NCI-H128 (cell line): ENCODE results near the gene ZFYVE28.

Source experiments
- DNase-seq: peaks from one replicate; lab custom pipeline; 2025; ENCODE audit not compliant: unreplicated experiment; lab: John Stamatoyannopoulos, UW

Gene ZFYVE28

DNA sequence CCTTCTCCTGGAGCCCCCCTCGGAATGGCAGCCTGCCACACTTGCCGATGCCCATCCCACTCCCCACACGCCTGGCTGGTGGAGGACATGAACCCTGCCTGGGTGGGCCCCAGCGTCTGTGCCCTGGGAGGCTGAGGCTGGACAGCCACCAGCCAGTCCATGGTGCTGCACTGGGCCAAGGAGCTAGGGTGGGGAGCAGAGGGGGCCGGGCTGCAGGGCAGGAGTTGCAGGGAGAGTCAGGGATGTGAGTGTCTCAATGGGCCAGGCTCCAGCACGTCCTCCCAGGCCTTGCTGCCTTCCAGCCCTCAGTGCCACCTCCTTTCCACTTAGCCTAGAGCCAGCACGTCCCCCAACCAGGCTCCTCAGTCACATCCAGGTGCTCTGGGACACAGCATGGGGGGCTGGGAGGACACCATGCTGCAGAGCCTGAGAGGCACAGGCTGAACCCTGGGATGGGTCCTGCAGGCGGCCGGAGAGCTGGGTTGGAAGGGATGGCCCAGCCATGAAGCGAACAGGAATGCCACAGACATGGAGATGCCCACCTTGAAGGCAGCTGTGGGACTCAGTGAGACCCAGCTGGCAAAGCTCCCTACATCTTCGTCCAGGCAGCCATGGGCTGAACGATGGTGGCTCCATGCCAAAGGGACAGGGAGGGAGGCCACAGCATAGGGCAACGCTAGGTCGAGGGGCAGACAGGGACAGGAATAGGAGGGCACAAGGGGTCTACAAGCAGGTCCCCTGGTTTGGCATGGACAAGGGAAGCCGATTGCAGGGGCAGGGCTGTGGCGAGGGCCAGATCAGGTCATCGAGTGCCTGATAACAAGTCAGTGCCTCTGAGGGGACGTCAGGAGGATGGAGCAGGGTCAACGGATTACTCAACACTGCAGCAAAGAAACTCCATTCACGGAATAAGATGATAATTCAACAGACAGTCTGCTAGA lies 126.5 kb downstream of the ZFYVE28 start:
- DNase-seq: no peak

DNA sequence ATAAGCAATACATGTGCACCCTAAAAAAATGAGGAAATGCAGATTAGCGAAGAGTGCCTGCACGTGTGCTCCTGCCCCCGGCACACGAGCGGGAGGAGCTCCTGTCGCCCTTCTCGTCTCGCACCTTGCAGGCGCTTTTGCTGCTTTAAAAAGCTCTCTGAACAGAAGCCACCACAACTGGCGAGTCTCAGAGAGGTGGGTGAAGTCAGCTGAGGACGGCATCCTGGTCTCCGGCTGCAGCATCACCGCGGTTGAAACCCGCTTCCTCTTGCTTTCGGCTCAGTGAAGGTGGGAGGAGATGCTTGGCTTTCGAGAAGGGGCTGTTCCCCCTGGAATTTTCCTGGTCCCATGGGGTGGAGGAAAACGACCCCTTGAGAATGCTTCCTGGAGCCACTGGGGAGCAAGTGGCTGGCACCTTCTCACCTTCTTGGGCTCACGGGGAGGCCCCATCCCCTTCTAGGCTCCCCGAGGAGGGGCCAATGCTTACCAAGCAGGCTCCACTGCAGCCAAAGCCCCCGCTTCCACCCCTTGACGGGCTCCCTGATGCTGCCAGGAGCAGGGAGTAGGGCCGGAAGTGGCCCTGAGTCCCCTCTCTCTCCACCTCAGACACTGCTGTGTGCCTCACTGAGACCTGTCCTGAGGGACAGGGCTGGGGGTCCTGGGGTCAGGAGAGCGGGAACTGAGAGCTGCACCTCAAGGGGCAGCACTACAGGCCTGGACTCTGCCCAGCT lies 127.3 kb downstream of the ZFYVE28 start:
- no peak for DNase-seq

DNA sequence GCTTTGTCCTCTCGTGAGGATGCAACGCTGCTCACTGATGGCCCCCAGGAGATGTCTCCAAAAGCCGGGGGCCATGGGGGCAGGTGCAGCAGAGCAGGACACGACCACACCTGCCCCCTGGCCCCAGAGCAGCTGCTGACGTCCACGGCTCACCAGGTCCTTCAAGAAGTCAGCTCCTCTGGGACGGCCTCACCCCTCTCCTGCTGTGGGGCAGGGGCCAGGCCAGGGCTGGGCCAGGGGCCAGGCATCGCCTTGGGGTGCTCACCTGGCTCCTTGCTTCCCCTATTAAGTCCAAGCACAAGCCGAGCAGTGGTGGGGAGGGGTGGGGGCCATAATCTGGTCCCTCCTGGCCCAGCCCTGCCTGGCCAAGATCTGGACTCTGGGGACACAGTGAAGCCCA lies 128.0 kb downstream of the ZFYVE28 start:
- DNase-seq: no peak

DNA sequence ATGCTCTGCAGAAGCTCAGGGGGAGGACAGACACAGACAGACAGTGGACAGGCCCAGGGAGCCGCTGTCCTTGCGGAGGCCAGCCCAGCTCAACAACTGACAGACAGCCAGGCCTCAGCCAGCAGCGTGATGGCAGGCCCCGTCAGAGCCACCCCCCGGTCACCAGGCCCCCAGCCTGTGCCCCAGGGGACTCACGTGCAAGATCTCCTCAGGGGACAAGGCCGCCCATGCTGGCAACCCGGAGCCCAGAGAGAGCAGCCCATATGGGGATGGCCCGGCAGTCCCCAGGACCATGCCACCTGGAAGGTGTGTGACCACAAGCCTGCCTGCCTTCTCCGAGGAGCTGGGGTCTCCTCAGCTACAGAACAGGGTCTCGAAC lies 128.5 kb downstream of the ZFYVE28 start:
- DNase-seq: no peak

DNA sequence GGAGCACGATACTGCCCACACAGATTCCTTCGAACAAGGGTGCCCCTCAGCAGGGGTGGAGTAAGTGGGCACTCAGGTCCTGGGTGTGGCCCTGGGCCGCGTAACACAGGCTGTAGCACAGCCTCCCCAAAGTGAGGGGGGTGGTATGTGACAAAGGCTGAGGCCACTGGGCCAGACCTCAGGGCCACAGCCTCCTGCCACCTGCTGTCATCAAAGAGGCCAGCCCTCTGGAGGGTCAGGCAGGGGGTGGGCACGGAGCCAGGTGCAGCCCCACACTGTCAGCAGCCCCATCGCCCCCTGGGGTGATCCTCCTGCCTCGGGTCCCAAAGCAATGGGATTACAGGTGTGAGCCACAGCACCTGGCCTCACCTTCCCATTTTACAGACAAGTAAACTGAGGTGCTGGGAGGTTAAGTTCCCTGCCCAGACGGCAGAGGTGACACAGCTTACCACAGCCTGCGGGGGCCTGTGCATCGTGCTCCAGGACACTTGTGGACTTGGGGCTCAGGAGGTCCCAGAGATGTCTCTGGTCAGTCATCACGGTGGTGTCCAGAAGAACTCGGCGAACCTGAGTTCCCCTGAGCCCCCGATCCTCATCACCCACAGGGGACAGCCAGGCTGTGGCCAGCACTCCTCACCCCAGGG lies 129.0 kb downstream of the ZFYVE28 start:
- no peak for DNase-seq

DNA sequence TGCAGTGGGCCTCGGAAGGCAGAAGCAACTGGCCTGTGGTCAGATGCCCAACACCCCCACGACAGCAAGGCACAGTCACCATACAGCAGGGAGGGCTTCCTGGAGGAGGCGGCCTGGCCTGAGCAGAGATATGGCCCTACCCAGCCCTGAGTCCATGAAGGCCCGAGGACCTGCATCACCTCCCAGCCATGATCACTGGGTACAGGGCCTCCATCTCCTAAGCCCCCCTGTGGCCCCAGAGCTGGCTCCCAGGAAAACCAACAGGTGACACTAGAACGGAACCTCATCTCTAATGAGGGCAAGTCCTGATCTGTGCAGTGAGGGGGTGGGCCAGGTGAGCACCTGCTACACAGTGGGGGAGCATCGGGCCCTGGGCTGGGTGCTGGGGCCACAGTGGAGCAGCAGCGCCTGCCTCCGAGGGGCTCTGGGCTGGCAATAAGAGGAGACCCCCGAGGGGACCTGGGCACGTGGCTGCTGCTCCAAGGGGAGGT lies 130.3 kb downstream of the ZFYVE28 start:
- no peak for DNase-seq

DNA sequence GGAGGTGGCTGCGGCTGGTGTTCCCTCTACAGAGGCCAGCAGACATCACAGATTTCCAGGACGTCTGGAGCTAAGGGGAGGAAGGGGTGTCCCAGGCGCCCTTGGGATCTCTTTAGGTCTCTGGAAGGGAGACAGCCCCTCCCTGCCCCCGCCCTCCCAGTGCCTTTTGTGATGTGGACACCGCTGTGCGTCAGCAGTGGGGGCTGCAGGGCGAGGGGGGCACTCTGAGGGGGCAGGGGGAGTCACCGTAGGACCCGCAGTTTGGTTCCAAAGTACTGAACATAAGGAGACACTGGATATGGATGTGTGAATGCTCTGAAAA lies 130.9 kb downstream of the ZFYVE28 start:
- DNase-seq: no peak

DNA sequence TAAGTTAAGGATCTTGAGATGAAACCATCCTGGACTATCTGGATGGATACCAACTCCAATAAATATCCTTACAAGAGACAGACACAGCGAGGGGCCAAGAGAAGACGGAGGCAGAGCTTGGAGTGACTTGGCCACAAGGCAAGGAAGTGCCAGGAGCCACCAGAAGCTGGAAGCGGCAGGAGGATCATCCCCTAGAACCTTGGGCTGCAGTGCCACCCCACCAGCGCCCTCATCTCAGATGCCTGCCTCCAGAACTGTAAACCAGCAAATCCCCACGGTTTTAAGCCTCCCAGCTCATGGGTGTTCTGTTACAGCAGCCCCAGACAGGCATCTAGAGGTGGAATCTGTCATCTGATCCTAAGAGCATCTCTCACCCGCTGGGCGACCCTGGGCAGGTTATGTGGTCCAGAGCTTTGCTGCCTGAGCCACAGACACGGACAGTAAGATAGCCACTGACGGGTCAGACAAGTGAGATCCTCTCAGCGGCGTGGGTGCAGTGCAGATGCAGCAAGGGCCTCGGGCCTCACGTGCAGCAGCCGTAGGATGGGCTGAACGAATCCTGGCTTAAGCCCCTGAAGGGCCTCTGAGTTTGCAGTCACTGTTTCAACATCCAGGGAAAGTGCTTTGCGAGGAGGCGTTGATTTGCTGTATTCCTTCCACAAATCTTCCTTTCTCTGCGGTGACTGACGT lies 131.4 kb downstream of the ZFYVE28 start:
- peak; percentile 1 for DNase-seq

DNA sequence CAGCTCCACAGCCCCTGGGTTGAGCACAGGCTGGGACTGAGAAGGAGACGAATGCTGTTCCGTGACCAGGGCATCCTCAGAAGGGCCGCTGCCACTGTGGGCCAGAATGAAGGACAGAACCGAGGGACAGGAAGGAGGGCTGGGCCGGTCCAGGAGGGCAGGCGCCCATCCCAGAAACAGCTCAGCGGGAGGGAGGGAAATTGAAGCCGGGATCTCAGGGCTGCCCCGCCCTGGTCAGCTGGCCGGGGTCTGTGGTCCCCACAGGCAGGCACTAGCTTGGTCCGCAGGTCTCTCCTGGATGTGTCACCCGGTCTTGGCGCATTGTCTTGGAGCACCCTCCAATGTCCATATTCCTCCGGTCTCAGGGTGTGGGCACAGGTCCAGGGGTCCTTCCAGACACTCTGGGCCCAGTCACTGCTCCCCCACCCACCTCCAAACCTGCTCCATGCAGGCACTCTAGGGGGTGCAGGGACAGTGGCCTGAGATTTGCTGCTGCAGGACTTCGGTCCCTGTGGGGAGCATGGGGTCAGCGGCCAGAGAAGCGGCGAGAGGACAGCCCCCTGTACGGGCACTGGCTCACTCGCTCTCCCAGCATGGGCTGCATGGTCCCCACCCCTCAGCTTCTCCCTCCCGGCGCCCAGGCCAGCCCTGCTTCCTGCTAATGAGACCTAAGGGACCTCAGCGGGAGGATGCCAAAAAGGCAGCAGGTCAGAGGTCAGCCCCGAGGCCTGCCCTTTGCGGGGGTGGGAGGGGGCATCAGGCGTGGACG lies 132.6 kb downstream of the ZFYVE28 start:
- no peak for DNase-seq

DNA sequence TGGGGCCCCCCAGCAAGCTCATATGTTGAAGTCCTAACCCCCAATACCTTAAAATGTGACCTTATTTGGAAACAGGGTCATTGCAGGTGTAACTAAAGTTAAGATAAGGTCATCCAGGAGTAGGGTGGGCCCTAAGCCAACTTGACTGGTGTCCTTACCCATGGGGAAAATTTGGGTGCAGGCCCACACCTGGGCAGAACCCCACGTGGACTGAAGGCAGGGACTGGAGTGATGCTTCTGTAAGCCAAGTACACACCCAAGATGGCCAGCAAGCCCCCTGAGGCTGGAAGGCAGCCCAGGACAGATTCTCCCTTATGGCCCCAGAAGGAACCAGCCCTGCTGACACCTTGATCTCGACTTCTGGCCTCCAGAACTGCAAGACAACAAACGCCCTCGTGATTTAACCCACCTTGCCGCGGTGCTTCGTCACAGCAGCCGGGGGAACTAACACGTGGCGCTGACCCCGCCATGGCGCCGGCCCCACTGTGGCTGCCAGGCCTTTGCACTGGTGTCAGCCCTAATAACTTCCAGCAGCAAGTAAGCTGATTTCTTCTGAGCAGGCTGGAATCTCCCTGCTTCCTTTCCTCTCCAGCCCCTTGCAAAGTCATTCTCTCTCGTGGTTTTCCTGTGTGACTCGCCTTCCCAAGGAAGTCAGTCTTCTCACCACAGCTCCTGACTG lies 133.4 kb downstream of the ZFYVE28 start:
- DNase-seq: no peak

DNA sequence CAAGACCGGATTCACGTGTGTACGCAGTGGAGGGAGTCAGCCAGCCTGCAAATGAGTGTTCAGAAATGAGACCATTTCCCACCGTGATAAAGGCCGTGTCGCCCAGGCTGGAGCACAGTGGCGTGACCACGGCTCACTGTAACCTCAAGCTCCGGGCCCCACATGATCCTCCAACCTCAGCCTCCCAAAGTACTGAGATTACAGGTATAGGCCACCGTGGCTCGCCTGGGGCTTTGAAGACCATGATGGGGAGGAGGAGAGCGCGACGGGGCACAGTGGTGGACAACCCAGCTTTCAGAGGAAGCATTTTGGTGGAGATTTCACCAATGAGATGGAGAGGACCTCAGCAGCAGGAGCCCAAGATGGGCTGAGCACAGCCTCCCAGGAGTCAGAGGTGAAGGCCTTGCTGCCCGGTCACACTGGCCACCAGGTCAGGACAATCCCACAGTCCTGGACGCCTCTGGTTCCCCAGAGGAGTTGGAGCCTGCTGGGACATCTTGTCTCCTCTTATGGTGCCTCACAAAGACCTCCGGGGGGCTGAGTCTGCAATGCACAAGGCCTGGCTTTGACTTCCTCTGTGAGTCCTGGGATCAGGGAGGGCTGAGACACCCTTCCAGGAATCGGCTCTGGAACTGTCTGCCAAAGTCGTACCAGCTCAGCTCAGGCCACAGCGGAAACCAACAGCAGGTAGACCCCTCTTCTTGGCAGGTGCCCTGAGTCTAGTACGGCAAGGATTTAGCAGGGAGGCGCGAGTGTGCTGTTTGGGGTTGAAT lies 134.1 kb downstream of the ZFYVE28 start:
- no peak for DNase-seq

DNA sequence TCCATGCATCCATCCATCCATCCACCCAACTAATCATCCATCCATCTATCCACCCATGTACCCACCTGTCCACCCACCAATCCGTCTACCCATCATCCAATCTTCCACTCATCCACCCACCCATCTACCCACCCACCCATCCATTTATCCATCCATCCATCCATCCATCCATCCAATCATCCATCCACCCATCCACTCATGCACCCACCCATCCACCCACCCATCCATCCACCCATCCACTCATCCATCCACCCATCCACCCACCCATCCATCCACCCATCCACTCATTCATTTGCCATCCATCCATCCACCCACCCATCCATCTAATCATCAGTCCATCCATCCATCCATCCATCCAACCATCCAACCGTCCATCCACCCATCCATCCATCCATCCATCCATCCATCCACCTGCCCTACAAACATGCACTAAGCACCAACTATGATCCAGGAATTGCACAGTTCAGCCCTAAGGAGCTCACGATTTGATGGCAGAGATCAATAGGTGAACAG lies 135.2 kb downstream of the ZFYVE28 start:
- no peak for DNase-seq

DNA sequence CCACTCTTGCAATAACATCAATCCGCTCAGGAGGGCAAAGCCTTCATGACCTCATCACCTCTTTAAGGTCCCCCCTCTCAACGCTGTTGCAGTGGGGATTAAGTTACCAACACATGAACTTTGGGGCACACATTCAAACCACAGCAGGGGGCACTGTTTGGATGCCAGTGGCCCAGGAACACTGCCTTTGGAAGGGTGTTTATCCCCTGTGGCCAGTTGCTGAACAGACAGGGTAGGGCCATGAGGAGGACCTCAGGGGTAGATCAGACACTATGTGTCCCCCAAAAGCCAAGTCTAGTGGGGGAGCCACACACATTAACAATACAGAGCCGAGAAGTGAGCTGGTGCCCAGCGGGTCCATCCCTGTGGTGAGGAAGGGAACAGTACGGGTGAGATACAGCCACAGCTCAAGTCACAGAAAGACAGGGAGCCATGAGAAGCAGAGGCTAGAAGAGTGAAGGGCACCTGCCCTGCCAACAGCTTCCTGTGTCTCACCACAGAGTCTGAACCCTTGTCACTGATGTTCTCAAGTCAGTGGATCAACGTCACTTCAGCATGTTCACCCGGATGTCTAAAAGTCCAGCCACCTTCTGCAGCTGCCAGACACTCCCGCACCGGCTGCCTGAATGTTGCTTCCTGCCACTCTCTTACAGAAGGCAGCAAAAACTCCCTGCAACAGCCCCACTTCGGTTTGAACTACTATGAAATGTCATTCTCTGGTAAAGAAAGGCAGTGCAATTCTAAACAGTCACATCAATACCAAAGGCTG lies 136.7 kb downstream of the ZFYVE28 start:
- DNase-seq: no peak

DNA sequence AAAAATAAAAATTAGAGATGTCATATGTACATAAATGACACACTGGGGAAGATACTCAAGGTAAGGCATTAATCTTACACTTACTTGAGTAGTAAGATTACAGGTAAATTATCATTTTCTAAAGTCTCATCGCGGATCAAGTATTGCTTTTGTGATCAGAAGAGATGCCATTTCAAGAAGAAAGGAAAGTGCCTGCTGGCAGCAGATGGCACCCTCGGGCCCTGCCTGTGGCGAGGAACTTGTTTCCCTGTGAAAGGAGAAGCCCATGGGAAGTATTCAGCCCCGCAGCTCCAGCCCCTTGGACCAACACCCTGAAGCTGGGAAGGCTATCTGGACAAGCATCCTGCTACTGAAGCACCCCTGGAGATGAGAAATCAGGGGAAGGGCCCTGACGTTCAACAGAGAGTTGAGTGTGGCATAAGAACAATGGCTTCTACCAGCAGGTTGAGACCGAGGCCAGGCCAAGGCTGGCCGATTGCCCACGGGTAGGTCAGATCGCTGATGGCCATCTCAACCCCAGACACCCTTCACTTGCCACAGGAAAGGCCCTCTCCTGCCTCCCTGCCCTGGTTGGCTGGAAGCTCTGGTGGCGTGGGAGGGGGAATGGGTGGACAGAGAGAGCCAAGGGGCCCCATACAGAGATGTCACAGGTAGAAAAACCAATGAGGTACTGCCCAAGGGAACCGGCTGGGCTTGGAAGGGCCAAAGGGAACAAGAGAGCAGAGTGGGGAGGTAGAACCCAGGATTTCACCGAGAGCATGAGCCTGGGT lies 137.7 kb downstream of the ZFYVE28 start:
- DNase-seq: no peak

DNA sequence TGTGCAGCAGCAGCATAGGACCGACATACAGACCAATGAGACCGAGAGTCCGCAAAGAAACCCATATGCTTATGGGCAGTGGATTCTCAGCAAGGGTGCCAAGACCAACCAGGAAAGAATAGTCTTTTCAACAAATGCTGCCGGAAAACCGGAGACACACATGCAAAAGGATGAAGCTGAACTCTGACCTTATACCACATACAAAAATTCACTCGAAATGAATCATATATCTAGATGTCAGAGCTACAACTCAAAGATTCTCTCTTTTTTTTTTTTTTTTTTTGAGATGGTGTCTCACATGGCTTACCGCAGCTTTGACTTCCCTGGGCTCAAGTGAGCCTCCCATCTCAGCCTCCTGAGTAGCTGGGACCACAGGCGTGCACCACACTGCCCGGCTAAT lies 140.5 kb downstream of the ZFYVE28 start:
- no peak for DNase-seq

DNA sequence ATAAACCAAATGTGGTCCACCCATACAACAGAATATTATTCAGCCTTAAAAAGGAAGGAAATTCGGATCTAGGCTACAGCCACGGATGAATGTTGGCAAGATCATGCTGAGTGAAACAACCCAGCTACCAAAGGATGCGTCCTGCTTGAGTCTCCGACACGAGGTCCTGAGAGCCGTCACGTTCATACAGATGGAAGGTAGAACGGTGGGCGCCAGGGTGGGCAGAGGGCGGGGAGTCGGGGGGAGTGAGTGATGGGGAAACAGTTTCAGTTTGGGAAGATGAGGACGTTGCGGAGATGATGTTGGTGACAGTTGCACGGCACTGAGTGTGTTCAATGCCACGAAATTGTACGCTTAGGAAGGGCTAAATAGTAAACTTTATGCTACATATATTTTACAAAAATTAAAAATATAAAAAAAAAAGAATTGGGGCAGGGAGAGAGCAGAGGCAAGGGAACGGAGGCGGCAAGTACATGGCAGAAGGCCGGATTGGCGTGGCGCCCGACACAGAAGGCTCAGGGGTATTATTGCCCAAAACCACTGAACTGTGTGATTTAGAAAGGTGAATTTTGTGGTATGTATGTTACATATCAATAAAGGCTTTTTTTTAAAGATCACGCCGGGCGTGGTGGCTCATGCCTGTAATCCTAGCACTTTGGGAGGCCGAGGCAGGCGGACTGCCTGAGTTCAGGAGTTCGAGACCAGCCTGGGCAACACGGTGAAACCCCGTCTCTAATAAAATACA lies 141.7 kb downstream of the ZFYVE28 start:
- DNase-seq: no peak
